ENCODE results near the gene FAM177A1. TPM values are rescaled to one million over a fixed set of nuclear protein-coding genes. Genes with fewer than 3 reads are reported as not detected.
"Not testable (repeated sequence)": the region's sequence is repeated elsewhere in the genome, so short reads cannot be mapped to it uniquely, and the experiment has no call there.

The FAM177A1 gene
- total RNA-seq (2014; rRNA removed; shearing (Covaris generic)), result 27.0 and 28.0 TPM in 2 replicates

GRCh38 chr14:35046048-35046750 is at the start of gene FAM177A1:
Gene FAM177A1 (plus strand): TSS chr14:35046272. CDS start chr14:35046464, 192 bp downstream.
- Histone ChIP-seq H3K36me3 (no peaks in the 10 kb centered on the region), H3K27me3 (no peaks in the 10 kb centered on the region), H3K4me3 (peak within 1 kb of the TSS; percentile 74), H3K9me3 (replicated peaks) (no peaks in the 10 kb centered on the region), H3K27ac (peak within 1 kb of the TSS; percentile 55), H3K4me1 (peaks cover 7% of the 10 kb centered on the region; the same call in 1 of the 2 replicates)
- peak; percentile 96 to 98 for DNase-seq

GRCh38 chr14:34997762-34998161 is 48.3 kb upstream of the FAM177A1 start:
- peak; percentile 29 to 76 for DNase-seq
- Histone ChIP-seq H3K4me3 (no peak overlapping the region), H3K4me1 (peaks cover 18% of the 10 kb centered on the region), H3K27me3 (no peaks in the 10 kb centered on the region), H3K36me3 (peaks cover 21% of the 10 kb centered on the region), H3K27ac (peak overlapping the region; percentile 55), H3K9me3 (replicated peaks) (no peaks in the 10 kb centered on the region; the same call in 1 of the 2 replicates)

- Histone ChIP-seq H3K4me3 (no peak overlapping the region), H3K4me1 (peaks cover 18% of the 10 kb centered on the region), H3K9me3 (replicated peaks) (no peaks in the 10 kb centered on the region; the same call in 1 of the 2 replicates), H3K36me3 (peaks cover 26% of the 10 kb centered on the region), H3K27ac (no peak overlapping the region), H3K27me3 (no peaks in the 10 kb centered on the region)
- DNase-seq, result no peak
Observed at GRCh38 chr14:34999500-34999899, 46.6 kb upstream of the FAM177A1 start.

GRCh38 chr14:35001621-35002020 is 44.5 kb upstream of the FAM177A1 start:
- H3K27ac ChIP-seq, result no peak overlapping the region
- no peaks in the 10 kb centered on the region for H3K27me3 ChIP-seq
- H3K4me3 ChIP-seq, result no peak overlapping the region
- peaks cover 12% of the 10 kb centered on the region for H3K4me1 ChIP-seq
- H3K36me3 ChIP-seq, result peaks cover 25% of the 10 kb centered on the region
- H3K9me3 ChIP-seq (replicated peaks), result no peaks in the 10 kb centered on the region; the same call in 1 of the 2 replicates
- DNase-seq, result no peak

- H3K4me1 ChIP-seq, result no peaks in the 10 kb centered on the region
- H3K27me3 ChIP-seq, result no peaks in the 10 kb centered on the region
- H3K36me3 ChIP-seq, result peaks cover 37% of the 10 kb centered on the region
- H3K9me3 ChIP-seq (replicated peaks), result no peaks in the 10 kb centered on the region
- no peak overlapping the region for H3K4me3 ChIP-seq
- DNase-seq, result no peak
- H3K27ac ChIP-seq, result no peak overlapping the region
Observed at GRCh38 chr14:35004839-35005238, 41.2 kb upstream of the FAM177A1 start.

- no peaks in the 10 kb centered on the region for H3K4me1 ChIP-seq
- no peak for DNase-seq
- no peak overlapping the region for H3K4me3 ChIP-seq
- peaks cover 66% of the 10 kb centered on the region for H3K36me3 ChIP-seq
- no peaks in the 10 kb centered on the region for H3K27me3 ChIP-seq
- H3K9me3 ChIP-seq (replicated peaks), result no peaks in the 10 kb centered on the region
- H3K27ac ChIP-seq, result no peak overlapping the region
Observed at GRCh38 chr14:35016568-35016967, 29.5 kb upstream of the FAM177A1 start.

- H3K4me3 ChIP-seq, result no peak overlapping the region
- no peaks in the 10 kb centered on the region for H3K9me3 ChIP-seq (replicated peaks)
- peaks cover 68% of the 10 kb centered on the region for H3K36me3 ChIP-seq
- no peaks in the 10 kb centered on the region for H3K4me1 ChIP-seq
- no peak overlapping the region for H3K27ac ChIP-seq
- no peak for DNase-seq
- H3K27me3 ChIP-seq, result no peaks in the 10 kb centered on the region
Observed at GRCh38 chr14:35020713-35021112, 25.4 kb upstream of the FAM177A1 start.

GRCh38 chr14:35028435-35028834 is 17.6 kb upstream of the FAM177A1 start:
- no peaks in the 10 kb centered on the region for H3K4me1 ChIP-seq
- no peaks in the 10 kb centered on the region for H3K27me3 ChIP-seq
- no peak for DNase-seq
- peaks cover 73% of the 10 kb centered on the region for H3K36me3 ChIP-seq
- no peak overlapping the region for H3K4me3 ChIP-seq
- H3K9me3 ChIP-seq (replicated peaks), result no peaks in the 10 kb centered on the region
- no peak overlapping the region for H3K27ac ChIP-seq

GRCh38 chr14:35032562-35032961 is 13.5 kb upstream of the FAM177A1 start:
- Histone ChIP-seq H3K4me1 (no peaks in the 10 kb centered on the region), H3K27ac (no peak overlapping the region), H3K9me3 (replicated peaks) (no peaks in the 10 kb centered on the region), H3K27me3 (no peaks in the 10 kb centered on the region), H3K4me3 (no peak overlapping the region), H3K36me3 (peaks cover 49% of the 10 kb centered on the region)
- DNase-seq, result no peak

- Histone ChIP-seq H3K4me1 (no peaks in the 10 kb centered on the region), H3K36me3 (peaks cover 32% of the 10 kb centered on the region), H3K27me3 (no peaks in the 10 kb centered on the region)
Observed at GRCh38 chr14:35034440-35034833, 11.6 kb upstream of the FAM177A1 start.

GRCh38 chr14:35034944-35035554 is 11.0 kb upstream of the FAM177A1 start:
- not testable (repeated sequence) for H3K4me3 ChIP-seq, H3K4me1 ChIP-seq
- H3K36me3 ChIP-seq, result peaks cover 26% of the 10 kb centered on the region

More at GRCh38 chr14:35034440-35034833, 11.6 kb upstream of the FAM177A1 start:
- H3K4me3 ChIP-seq, result no peak overlapping the region
- no peak for DNase-seq
- no peaks in the 10 kb centered on the region for H3K9me3 ChIP-seq (replicated peaks)
- H3K27ac ChIP-seq, result no peak overlapping the region

GRCh38 chr14:35038312-35038711 is 7.8 kb upstream of the FAM177A1 start:
- not testable (repeated sequence) for H3K36me3 ChIP-seq; H3K27ac ChIP-seq; DNase-seq; H3K4me1 ChIP-seq; H3K4me3 ChIP-seq; H3K9me3 ChIP-seq (replicated peaks); H3K27me3 ChIP-seq

More at GRCh38 chr14:35034944-35035554, 11.0 kb upstream of the FAM177A1 start:
- not testable (repeated sequence) for H3K27me3 ChIP-seq; DNase-seq; H3K27ac ChIP-seq; H3K9me3 ChIP-seq (replicated peaks)

GRCh38 chr14:35042632-35043031 is 3.4 kb upstream of the FAM177A1 start:
- Histone ChIP-seq H3K27me3 (no peaks in the 10 kb centered on the region), H3K27ac (no peak overlapping the region), H3K4me3 (no peak overlapping the region), H3K9me3 (replicated peaks) (no peaks in the 10 kb centered on the region), H3K36me3 (no peaks in the 10 kb centered on the region), H3K4me1 (peaks cover 7% of the 10 kb centered on the region; the same call in 1 of the 2 replicates)
- no peak for DNase-seq

GRCh38 chr14:35043046-35043445 is 3.0 kb upstream of the FAM177A1 start:
- H3K4me3 ChIP-seq, result no peak overlapping the region
- no peak for DNase-seq
- no peak overlapping the region for H3K27ac ChIP-seq
- no peaks in the 10 kb centered on the region for H3K36me3 ChIP-seq
- no peaks in the 10 kb centered on the region for H3K9me3 ChIP-seq (replicated peaks)
- H3K4me1 ChIP-seq, result peaks cover 7% of the 10 kb centered on the region; the same call in 1 of the 2 replicates
- no peaks in the 10 kb centered on the region for H3K27me3 ChIP-seq

- H3K4me3 ChIP-seq, result peak overlapping the region; percentile 74
- H3K27me3 ChIP-seq, result no peaks in the 10 kb centered on the region
- no peaks in the 10 kb centered on the region for H3K36me3 ChIP-seq
- H3K27ac ChIP-seq, result peak overlapping the region; percentile 14
- H3K9me3 ChIP-seq (replicated peaks), result no peaks in the 10 kb centered on the region
- DNase-seq, result no peak
- H3K4me1 ChIP-seq, result peaks cover 7% of the 10 kb centered on the region; the same call in 1 of the 2 replicates
Observed at GRCh38 chr14:35044939-35045797, 904 bp upstream of the FAM177A1 start.

All from SJCRH30 (cell line).